Measurements from ENCODE around the gene SRXN1. TPM values are rescaled to one million over a fixed set of nuclear protein-coding genes. Genes with fewer than 3 reads are reported as not detected.

Gene SRXN1
- total and polyA plus RNA-seq, 9 of the 15 experiments (the other 6 are each of a cell fraction or from before 2014, with no cell fraction given): 6.8 to 36.4 (median 21.6) TPM

DNA sequence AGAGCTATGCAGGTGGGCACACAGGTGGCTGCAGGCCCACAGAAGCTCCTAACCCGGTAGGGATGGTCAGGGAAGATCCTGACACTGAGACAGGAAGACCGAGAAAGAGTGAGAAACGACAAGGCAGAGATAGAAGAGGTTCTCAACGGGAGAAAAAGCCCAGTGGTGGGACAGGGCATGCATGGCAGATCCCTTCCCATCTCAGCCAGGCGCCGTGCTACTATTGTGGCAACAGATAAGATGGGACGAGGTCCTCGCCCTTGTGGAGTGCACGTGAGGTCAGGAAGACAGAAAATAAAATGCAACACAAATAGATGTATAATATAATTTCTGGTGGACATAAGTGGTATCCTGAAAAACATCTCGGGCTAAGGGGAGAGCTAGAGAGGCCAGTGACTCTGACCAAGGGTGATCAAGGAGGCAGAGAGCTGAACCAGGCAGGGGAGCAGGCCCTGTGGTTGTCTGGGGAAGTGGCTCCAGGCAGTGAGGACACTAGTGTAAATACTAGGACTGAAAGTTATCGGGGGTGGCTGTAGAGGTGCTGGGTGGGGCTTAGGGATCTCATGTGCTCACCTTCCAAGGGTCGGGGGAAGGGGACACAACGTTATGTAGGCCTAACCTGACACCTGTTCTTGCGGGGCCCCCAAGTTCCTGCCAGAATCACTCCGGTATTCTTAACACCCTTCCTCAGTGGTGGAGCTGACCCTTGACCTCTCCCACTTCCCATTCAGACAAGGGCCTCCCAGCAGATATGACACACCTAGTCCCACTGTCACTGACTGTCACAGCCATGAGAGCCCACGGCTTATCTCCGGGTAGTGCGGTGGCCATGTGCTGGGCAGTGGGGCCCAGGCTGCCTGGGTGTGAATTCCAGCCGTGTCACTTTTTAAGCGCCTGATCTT is 1.0 kb downstream of the SRXN1 start (continued):
- TF ChIP-seq RNF219 (CRISPR knock-in tag; IDR thresholded peaks at IDR 0.05): no peak
- TF ChIP-seq PTBP1 (IDR thresholded peaks at IDR 0.05; ENCODE audit: low read depth, low read length): no peak
- TF ChIP-seq HSF4 (CRISPR knock-in tag; IDR thresholded peaks at IDR 0.05; ENCODE audit: borderline replicate concordance): no peak
- no peak for TF ChIP-seq ZBTB34 (CRISPR knock-in tag; IDR thresholded peaks at IDR 0.05)
- no peak for TF ChIP-seq SAFB2 (IDR thresholded peaks at IDR 0.05; ENCODE audit: borderline replicate concordance, low read depth, low read length, severe bottlenecking)
- no peak for TF ChIP-seq SRSF7 (optimal IDR thresholded peaks at IDR 0.05; ENCODE audit: low read depth, low read length)
- no peak for TF ChIP-seq SREBF1 (IDR thresholded peaks at IDR 0.05; ENCODE audit: borderline replicate concordance, low read depth, low read length)
- TF ChIP-seq, protein P1, sequence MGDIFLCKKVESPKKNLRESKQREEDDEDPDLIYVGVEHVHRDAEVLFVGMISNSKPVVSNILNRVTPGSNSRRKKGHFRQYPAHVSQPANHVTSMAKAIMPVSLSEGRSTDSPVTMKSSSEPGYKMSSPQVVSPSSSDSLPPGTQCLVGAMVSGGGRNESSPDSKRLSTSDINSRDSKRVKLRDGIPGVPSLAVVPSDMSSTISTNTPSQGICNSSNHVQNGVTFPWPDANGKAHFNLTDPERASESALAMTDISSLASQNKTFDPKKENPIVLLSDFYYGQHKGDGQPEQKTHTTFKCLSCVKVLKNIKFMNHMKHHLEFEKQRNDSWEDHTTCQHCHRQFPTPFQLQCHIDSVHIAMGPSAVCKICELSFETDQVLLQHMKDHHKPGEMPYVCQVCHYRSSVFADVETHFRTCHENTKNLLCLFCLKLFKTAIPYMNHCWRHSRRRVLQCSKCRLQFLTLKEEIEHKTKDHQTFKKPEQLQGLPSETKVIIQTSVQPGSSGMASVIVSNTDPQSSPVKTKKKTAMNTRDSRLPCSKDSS (IDR thresholded peaks at IDR 0.05; ENCODE audit: low read depth, partially characterized antibody): no peak
- TF ChIP-seq KLF6 (CRISPR knock-in tag; IDR thresholded peaks at IDR 0.05; ENCODE audit: borderline replicate concordance): no peak
- TF ChIP-seq, protein P2, sequence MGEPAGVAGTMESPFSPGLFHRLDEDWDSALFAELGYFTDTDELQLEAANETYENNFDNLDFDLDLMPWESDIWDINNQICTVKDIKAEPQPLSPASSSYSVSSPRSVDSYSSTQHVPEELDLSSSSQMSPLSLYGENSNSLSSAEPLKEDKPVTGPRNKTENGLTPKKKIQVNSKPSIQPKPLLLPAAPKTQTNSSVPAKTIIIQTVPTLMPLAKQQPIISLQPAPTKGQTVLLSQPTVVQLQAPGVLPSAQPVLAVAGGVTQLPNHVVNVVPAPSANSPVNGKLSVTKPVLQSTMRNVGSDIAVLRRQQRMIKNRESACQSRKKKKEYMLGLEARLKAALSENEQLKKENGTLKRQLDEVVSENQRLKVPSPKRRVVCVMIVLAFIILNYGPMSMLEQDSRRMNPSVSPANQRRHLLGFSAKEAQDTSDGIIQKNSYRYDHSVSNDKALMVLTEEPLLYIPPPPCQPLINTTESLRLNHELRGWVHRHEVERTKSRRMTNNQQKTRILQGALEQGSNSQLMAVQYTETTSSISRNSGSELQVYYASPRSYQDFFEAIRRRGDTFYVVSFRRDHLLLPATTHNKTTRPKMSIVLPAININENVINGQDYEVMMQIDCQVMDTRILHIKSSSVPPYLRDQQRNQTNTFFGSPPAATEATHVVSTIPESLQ (CRISPR knock-in tag; IDR thresholded peaks at IDR 0.05): no peak; the same call in 1 of the 2 replicates
- TF ChIP-seq ZKSCAN8 (CRISPR knock-in tag; IDR thresholded peaks at IDR 0.05): no peak
- no peak for TF ChIP-seq RBM22 (IDR thresholded peaks at IDR 0.05; ENCODE audit: low read depth, low read length, poor library complexity, severe bottlenecking)
- TF ChIP-seq, protein P3, sequence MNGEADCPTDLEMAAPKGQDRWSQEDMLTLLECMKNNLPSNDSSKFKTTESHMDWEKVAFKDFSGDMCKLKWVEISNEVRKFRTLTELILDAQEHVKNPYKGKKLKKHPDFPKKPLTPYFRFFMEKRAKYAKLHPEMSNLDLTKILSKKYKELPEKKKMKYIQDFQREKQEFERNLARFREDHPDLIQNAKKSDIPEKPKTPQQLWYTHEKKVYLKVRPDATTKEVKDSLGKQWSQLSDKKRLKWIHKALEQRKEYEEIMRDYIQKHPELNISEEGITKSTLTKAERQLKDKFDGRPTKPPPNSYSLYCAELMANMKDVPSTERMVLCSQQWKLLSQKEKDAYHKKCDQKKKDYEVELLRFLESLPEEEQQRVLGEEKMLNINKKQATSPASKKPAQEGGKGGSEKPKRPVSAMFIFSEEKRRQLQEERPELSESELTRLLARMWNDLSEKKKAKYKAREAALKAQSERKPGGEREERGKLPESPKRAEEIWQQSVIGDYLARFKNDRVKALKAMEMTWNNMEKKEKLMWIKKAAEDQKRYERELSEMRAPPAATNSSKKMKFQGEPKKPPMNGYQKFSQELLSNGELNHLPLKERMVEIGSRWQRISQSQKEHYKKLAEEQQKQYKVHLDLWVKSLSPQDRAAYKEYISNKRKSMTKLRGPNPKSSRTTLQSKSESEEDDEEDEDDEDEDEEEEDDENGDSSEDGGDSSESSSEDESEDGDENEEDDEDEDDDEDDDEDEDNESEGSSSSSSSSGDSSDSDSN (IDR thresholded peaks at IDR 0.05; ENCODE audit: borderline replicate concordance in 1 of 2, low read depth in 2 of 2, low read length in 2 of 2): no peak
- TF ChIP-seq ARID1B (IDR thresholded peaks at IDR 0.05): peak; percentile 26; the same call in 1 of the 2 replicates
- TF ChIP-seq JUND (IDR thresholded peaks at IDR 0.05; ENCODE audit: borderline replicate concordance, low read depth, low read length): no peak
- TF ChIP-seq JUND (tag; IDR thresholded peaks at IDR 0.05; ENCODE audit: borderline replicate concordance, low read depth, low read length): 0 out of 3 replicates have a peak, but pooled peaks have one; percentile 15

All from K562 (cell line).